ENCODE data around the gene TMEM176B. TPM values are rescaled to one million over a fixed set of nuclear protein-coding genes. Genes with fewer than 3 reads are reported as not detected.

TMEM176B gene
- total RNA-seq, 2 donors from 2014 or later = 0.31 to 0.35 TPM

- Histone ChIP-seq H3K27ac (ENCODE audit: low read depth, low read length) (no peak overlapping the region), H3K4me3 (ENCODE audit: low read length) (no peak overlapping the region), H3K36me3 (ENCODE audit: control insufficient read depth, insufficient read depth, low read length) (no peaks in the 10 kb centered on the region), H3K4me1 (ENCODE audit: control insufficient read depth, insufficient read depth, low read length) (no peaks in the 10 kb centered on the region), H3K9me3 (ENCODE audit: control insufficient read depth, low read length) (no peaks in the 10 kb centered on the region), H3K27me3 (ENCODE audit: control insufficient read depth, insufficient read depth, low read length, poor library complexity, severe bottlenecking) (no peaks in the 10 kb centered on the region), H3K9ac (ENCODE audit: extremely low read depth, low read length, poor library complexity, severe bottlenecking) (no peak overlapping the region)
- no peak overlapping the region for H3K27ac Mint-ChIP-seq
- no peaks in the 10 kb centered on the region for H3K9me3 Mint-ChIP-seq
- DNase-seq = peak; percentile 30
- no peaks in the 10 kb centered on the region for H3K36me3 Mint-ChIP-seq (ENCODE audit: low read depth)
- no peaks in the 10 kb centered on the region for H3K4me1 Mint-ChIP-seq
- WGBS, 2 experiments (ENCODE audit: insufficient coverage in 1 of 2, insufficient read length in 1 of 2) = 81 to 82% methylated on average over 7 of the region's 7 CpGs
- peaks cover 3% of the 10 kb centered on the region for H3K27me3 Mint-ChIP-seq (ENCODE audit: insufficient read depth)
- H3K4me3 Mint-ChIP-seq = no peak overlapping the region
- TF ChIP-seq, protein P1, sequence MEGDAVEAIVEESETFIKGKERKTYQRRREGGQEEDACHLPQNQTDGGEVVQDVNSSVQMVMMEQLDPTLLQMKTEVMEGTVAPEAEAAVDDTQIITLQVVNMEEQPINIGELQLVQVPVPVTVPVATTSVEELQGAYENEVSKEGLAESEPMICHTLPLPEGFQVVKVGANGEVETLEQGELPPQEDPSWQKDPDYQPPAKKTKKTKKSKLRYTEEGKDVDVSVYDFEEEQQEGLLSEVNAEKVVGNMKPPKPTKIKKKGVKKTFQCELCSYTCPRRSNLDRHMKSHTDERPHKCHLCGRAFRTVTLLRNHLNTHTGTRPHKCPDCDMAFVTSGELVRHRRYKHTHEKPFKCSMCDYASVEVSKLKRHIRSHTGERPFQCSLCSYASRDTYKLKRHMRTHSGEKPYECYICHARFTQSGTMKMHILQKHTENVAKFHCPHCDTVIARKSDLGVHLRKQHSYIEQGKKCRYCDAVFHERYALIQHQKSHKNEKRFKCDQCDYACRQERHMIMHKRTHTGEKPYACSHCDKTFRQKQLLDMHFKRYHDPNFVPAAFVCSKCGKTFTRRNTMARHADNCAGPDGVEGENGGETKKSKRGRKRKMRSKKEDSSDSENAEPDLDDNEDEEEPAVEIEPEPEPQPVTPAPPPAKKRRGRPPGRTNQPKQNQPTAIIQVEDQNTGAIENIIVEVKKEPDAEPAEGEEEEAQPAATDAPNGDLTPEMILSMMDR (conservative IDR thresholded peaks at IDR 0.05) = no peak
Observed at GRCh38 chr7:150838965-150839650, 38.9 kb upstream of the TMEM176B start.

- Mint-ChIP-seq H3K4me1 (no peaks in the 10 kb centered on the region), H3K36me3 (ENCODE audit: low read depth) (no peaks in the 10 kb centered on the region), H3K9me3 (no peaks in the 10 kb centered on the region), H3K27me3 (ENCODE audit: insufficient read depth) (peaks cover 3% of the 10 kb centered on the region), H3K27ac (no peak overlapping the region), H3K4me3 (no peak overlapping the region)
- Histone ChIP-seq H3K4me1 (ENCODE audit: control insufficient read depth, insufficient read depth, low read length) (no peaks in the 10 kb centered on the region), H3K9ac (ENCODE audit: extremely low read depth, low read length, poor library complexity, severe bottlenecking) (no peak overlapping the region), H3K9me3 (ENCODE audit: control insufficient read depth, low read length) (no peaks in the 10 kb centered on the region), H3K36me3 (ENCODE audit: control insufficient read depth, insufficient read depth, low read length) (no peaks in the 10 kb centered on the region), H3K27me3 (ENCODE audit: control insufficient read depth, insufficient read depth, low read length, poor library complexity, severe bottlenecking) (no peaks in the 10 kb centered on the region), H3K4me3 (ENCODE audit: low read length) (no peak overlapping the region), H3K27ac (ENCODE audit: low read depth, low read length) (no peak overlapping the region)
- 78 to 87% methylated on average over 4 to 6 of the region's 6 CpGs for WGBS, 2 experiments (ENCODE audit: insufficient coverage in 1 of 2, insufficient read length in 1 of 2)
- TF ChIP-seq, protein P1 (conservative IDR thresholded peaks at IDR 0.05) = no peak
- DNase-seq = no peak
Observed at GRCh38 chr7:150835702-150836280, 35.6 kb upstream of the TMEM176B start.

- Histone ChIP-seq H3K4me3 (ENCODE audit: low read length) (no peak overlapping the region), H3K27me3 (ENCODE audit: control insufficient read depth, insufficient read depth, low read length, poor library complexity, severe bottlenecking) (no peaks in the 10 kb centered on the region), H3K27ac (ENCODE audit: low read depth, low read length) (no peak overlapping the region), H3K9ac (ENCODE audit: extremely low read depth, low read length, poor library complexity, severe bottlenecking) (no peak overlapping the region), H3K4me1 (ENCODE audit: control insufficient read depth, insufficient read depth, low read length) (no peaks in the 10 kb centered on the region), H3K36me3 (ENCODE audit: control insufficient read depth, insufficient read depth, low read length) (no peaks in the 10 kb centered on the region), H3K9me3 (ENCODE audit: control insufficient read depth, low read length) (no peaks in the 10 kb centered on the region)
- no peaks in the 10 kb centered on the region for H3K4me1 Mint-ChIP-seq
- 83 to 96% methylated on average over 1 of the region's 1 CpG for WGBS, 2 experiments (ENCODE audit: insufficient coverage in 1 of 2, insufficient read length in 1 of 2)
- H3K9me3 Mint-ChIP-seq = no peaks in the 10 kb centered on the region
- H3K27ac Mint-ChIP-seq = no peak overlapping the region
- peaks cover 3% of the 10 kb centered on the region for H3K27me3 Mint-ChIP-seq (ENCODE audit: insufficient read depth)
- DNase-seq = no peak
- TF ChIP-seq, protein P1 (conservative IDR thresholded peaks at IDR 0.05) = no peak
- H3K4me3 Mint-ChIP-seq = no peak overlapping the region
- no peaks in the 10 kb centered on the region for H3K36me3 Mint-ChIP-seq (ENCODE audit: low read depth)
Observed at GRCh38 chr7:150835019-150835418, 34.9 kb upstream of the TMEM176B start.
